ENCODE measurements around the gene IRS2. TPM values are rescaled to one million over a fixed set of nuclear protein-coding genes. Genes with fewer than 3 reads are reported as not detected.
A peak's percentile ranks its signal among the peaks of the same experiment; 100 is the strongest.

Gene IRS2
- total and polyA plus RNA-seq, 2 donors (not counting 1 experiment from before 2014, with no cell fraction given): 2.3 TPM

DNA sequence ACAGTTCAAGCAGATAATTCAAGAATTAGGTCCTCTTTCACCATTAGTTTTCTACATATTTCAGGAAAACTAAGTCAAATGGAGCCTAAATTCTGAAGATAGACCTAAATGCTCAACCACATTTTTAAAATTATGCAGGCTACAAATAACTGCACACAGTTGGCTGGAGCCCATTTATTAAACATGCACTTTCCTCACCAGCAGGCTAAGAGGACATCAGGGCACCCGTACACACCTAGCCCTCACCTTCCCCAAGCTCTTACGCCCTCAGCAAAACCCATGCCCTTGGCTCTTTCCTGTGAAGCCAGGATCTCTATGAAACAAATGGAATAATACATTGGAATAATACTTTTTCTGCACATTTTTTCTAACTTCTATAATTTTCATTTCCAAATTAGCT, 18.2 kb downstream of the IRS2 start:
- Histone ChIP-seq H3K27me3 (ENCODE audit: control insufficient read depth, insufficient read depth, low read length) (no peaks in the 10 kb centered on the region), H3K4me2 (ENCODE audit: extremely low read depth, insufficient read depth, low read length) (no peak overlapping the region), H3K9me3 (ENCODE audit: control insufficient read depth, insufficient read depth, low read depth, low read length) (no peaks in the 10 kb centered on the region), H3K79me2 (ENCODE audit: control insufficient read depth, insufficient read depth, low read length) (no peaks in the 10 kb centered on the region), H4K20me1 (ENCODE audit: control insufficient read depth, extremely low read depth, insufficient read depth, low read length) (no peaks in the 10 kb centered on the region), H3K9ac (ENCODE audit: insufficient read depth, low read length) (no peak overlapping the region), H3K4me3 (replicated peaks in 1 of 4; ENCODE audit: control extremely low read depth in 1 of 4, insufficient read depth in 1 of 4, low read depth in 3 of 4, low read length in 4 of 4) (no peak overlapping the region), H3K4me1 (ENCODE audit: control insufficient read depth, extremely low read depth, insufficient read depth, low read length) (no peaks in the 10 kb centered on the region), H3K27ac (ENCODE audit: insufficient read depth, low read length) (no peak overlapping the region), H2AFZ (ENCODE audit: low read length) (no peak overlapping the region), H3K36me3 (ENCODE audit: control insufficient read depth, insufficient read depth, low read length) (no peaks in the 10 kb centered on the region)
- no peak for DNase-seq (ENCODE audit: low read depth in 2 of 2)
- TF ChIP-seq, protein P1, sequence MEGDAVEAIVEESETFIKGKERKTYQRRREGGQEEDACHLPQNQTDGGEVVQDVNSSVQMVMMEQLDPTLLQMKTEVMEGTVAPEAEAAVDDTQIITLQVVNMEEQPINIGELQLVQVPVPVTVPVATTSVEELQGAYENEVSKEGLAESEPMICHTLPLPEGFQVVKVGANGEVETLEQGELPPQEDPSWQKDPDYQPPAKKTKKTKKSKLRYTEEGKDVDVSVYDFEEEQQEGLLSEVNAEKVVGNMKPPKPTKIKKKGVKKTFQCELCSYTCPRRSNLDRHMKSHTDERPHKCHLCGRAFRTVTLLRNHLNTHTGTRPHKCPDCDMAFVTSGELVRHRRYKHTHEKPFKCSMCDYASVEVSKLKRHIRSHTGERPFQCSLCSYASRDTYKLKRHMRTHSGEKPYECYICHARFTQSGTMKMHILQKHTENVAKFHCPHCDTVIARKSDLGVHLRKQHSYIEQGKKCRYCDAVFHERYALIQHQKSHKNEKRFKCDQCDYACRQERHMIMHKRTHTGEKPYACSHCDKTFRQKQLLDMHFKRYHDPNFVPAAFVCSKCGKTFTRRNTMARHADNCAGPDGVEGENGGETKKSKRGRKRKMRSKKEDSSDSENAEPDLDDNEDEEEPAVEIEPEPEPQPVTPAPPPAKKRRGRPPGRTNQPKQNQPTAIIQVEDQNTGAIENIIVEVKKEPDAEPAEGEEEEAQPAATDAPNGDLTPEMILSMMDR (conservative IDR thresholded peaks at IDR 0.05 in 1 of 2, IDR thresholded peaks at IDR 0.05 in 1 of 2; ENCODE audit: low read depth in 1 of 2, low read length in 2 of 2): no peak

DNA sequence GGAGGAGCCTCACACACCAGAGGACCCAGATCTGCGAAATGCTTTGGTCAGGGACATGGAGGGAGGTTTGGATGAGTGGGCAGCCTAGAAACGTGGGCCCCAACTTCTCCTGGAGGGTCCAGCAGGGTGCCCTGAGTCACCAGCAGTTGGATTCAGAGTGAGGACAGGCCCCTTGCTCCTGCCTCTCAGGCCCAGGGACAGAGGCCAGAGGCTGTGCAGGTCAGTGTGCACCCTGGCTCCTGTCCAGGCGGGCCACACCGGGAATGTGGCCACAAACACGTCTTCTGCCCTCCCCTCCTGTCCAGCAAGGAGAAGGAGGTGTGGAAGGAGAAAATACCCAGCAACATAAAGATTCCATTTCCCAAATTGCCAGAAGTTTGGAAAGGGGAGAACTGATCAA, 19.4 kb downstream of the IRS2 start:
- H3K27ac ChIP-seq (ENCODE audit: insufficient read depth, low read length): no peak overlapping the region

DNA sequence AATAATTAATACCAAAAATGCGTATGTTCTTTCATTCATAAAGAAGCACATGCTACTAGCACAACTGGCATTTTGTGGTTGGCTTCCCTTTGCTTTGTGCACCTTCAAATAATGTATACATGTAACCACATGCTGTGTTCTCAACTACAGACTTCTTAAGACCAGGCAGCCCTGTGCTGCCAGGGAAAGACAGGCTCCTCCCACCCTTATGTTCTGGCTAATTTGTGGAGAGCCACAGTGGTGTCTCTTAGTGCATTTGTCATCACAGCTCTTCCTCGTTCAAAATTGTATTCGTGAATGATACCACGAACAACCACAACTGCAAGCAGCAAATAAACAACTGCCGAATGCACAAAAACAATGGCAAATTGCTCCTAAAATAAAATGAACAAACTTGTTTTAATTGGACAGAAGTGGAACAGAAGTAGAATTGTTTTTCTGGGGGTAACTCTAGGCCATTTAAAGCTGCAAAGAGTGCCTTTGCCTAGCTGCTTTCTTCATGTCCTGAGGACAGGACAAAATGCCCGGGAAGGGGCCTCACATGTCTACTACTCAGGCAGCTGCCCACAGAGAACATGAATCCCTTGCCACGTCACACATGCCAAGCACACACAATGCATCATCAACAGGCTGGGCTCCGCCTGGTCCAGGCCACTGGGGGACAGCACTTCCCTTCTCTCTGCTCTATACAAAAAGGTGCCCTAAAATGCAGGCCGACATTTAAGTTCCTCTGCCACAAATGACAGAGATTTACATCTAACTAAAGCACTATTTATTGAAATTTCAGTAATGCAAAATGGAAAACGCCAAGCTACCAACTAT, 21.7 kb downstream of the IRS2 start:
- H3K9me3 ChIP-seq (ENCODE audit: control insufficient read depth, insufficient read depth, low read depth, low read length): no peaks in the 10 kb centered on the region
- DNase-seq (ENCODE audit: low read depth in 2 of 2): peak in 1 of 2 donors; percentile 47
- no peak overlapping the region for H3K27ac ChIP-seq (ENCODE audit: insufficient read depth, low read length)
- H3K9ac ChIP-seq (ENCODE audit: insufficient read depth, low read length): no peak overlapping the region
- H4K20me1 ChIP-seq (ENCODE audit: control insufficient read depth, extremely low read depth, insufficient read depth, low read length): no peaks in the 10 kb centered on the region
- H3K4me1 ChIP-seq (ENCODE audit: control insufficient read depth, extremely low read depth, insufficient read depth, low read length): no peaks in the 10 kb centered on the region
- TF ChIP-seq, protein P1 (conservative IDR thresholded peaks at IDR 0.05 in 1 of 2, IDR thresholded peaks at IDR 0.05 in 1 of 2; ENCODE audit: low read depth in 1 of 2, low read length in 2 of 2): peak in 1 of 2 donors; percentile 23
- no peak for TF ChIP-seq EZH2 (IDR thresholded peaks at IDR 0.05; ENCODE audit: low read length, missing control alignments)
- H3K27me3 ChIP-seq (ENCODE audit: control insufficient read depth, insufficient read depth, low read length): no peaks in the 10 kb centered on the region
- no peaks in the 10 kb centered on the region for H3K36me3 ChIP-seq (ENCODE audit: control insufficient read depth, insufficient read depth, low read length)
- H3K79me2 ChIP-seq (ENCODE audit: control insufficient read depth, insufficient read depth, low read length): no peaks in the 10 kb centered on the region
- H3K4me2 ChIP-seq (ENCODE audit: extremely low read depth, insufficient read depth, low read length): no peak overlapping the region
- no peak overlapping the region for H3K4me3 ChIP-seq (replicated peaks in 1 of 4; ENCODE audit: control extremely low read depth in 1 of 4, insufficient read depth in 1 of 4, low read depth in 3 of 4, low read length in 4 of 4)
- H2AFZ ChIP-seq (ENCODE audit: low read length): no peak overlapping the region

More for the DNA sequence above, 19.4 kb downstream of the IRS2 start:
- DNase-seq (ENCODE audit: low read depth in 2 of 2): no peak
- Histone ChIP-seq H3K4me3 (replicated peaks in 1 of 4; ENCODE audit: control extremely low read depth in 1 of 4, insufficient read depth in 1 of 4, low read depth in 3 of 4, low read length in 4 of 4) (no peak overlapping the region), H2AFZ (ENCODE audit: low read length) (no peak overlapping the region), H3K36me3 (ENCODE audit: control insufficient read depth, insufficient read depth, low read length) (no peaks in the 10 kb centered on the region), H3K9me3 (ENCODE audit: control insufficient read depth, insufficient read depth, low read depth, low read length) (no peaks in the 10 kb centered on the region), H3K79me2 (ENCODE audit: control insufficient read depth, insufficient read depth, low read length) (no peaks in the 10 kb centered on the region), H3K4me1 (ENCODE audit: control insufficient read depth, extremely low read depth, insufficient read depth, low read length) (no peaks in the 10 kb centered on the region), H4K20me1 (ENCODE audit: control insufficient read depth, extremely low read depth, insufficient read depth, low read length) (no peaks in the 10 kb centered on the region), H3K9ac (ENCODE audit: insufficient read depth, low read length) (no peak overlapping the region), H3K27me3 (ENCODE audit: control insufficient read depth, insufficient read depth, low read length) (no peaks in the 10 kb centered on the region), H3K4me2 (ENCODE audit: extremely low read depth, insufficient read depth, low read length) (no peak overlapping the region)
- TF ChIP-seq, protein P1 (conservative IDR thresholded peaks at IDR 0.05 in 1 of 2, IDR thresholded peaks at IDR 0.05 in 1 of 2; ENCODE audit: low read depth in 1 of 2, low read length in 2 of 2): no peak
- TF ChIP-seq EZH2 (IDR thresholded peaks at IDR 0.05; ENCODE audit: low read length, missing control alignments): no peak

All from fibroblast of lung (primary cell).